Measurements from ENCODE around the gene MIER2.
A peak's percentile ranks its signal among the peaks of the same experiment; 100 is the strongest.

Gene MIER2

GRCh38 chr19:377801-378581 lies 33.4 kb upstream of the MIER2 start:
- no peak for DNase-seq

GRCh38 chr19:376111-376470 lies 31.5 kb upstream of the MIER2 start:
- no peak for DNase-seq

GRCh38 chr19:375395-376110 lies 31.0 kb upstream of the MIER2 start:
- DNase-seq: no peak

- no peak for DNase-seq
Observed at GRCh38 chr19:374886-375235, 30.3 kb upstream of the MIER2 start.

- no peak for DNase-seq
Observed at GRCh38 chr19:374183-374885, 29.7 kb upstream of the MIER2 start.

GRCh38 chr19:373391-374182 lies 29.0 kb upstream of the MIER2 start:
- no peak for DNase-seq

GRCh38 chr19:372306-372890 lies 27.8 kb upstream of the MIER2 start:
- no peak for DNase-seq

GRCh38 chr19:371501-372168 lies 27.0 kb upstream of the MIER2 start:
- DNase-seq: no peak

- DNase-seq: no peak
Observed at GRCh38 chr19:370641-371330, 26.2 kb upstream of the MIER2 start.

GRCh38 chr19:369876-370275 lies 25.3 kb upstream of the MIER2 start:
- peak; percentile 15 for DNase-seq

- no peak for DNase-seq
Observed at GRCh38 chr19:369256-369655, 24.7 kb upstream of the MIER2 start.

GRCh38 chr19:368630-369024 lies 24.0 kb upstream of the MIER2 start:
- no peak for DNase-seq

GRCh38 chr19:367963-368629 lies 23.5 kb upstream of the MIER2 start:
- no peak for DNase-seq

GRCh38 chr19:367561-367960 lies 23.0 kb upstream of the MIER2 start:
- DNase-seq: no peak

- DNase-seq: no peak
Observed at GRCh38 chr19:366951-367350, 22.4 kb upstream of the MIER2 start.

GRCh38 chr19:366205-366783 lies 21.7 kb upstream of the MIER2 start:
- no peak for DNase-seq

GRCh38 chr19:364496-365287 lies 20.1 kb upstream of the MIER2 start:
- no peak for DNase-seq

GRCh38 chr19:362683-363082 lies 18.1 kb upstream of the MIER2 start:
- no peak for DNase-seq

GRCh38 chr19:362154-362553 lies 17.6 kb upstream of the MIER2 start:
- DNase-seq: no peak

GRCh38 chr19:359653-359925 lies 15.0 kb upstream of the MIER2 start:
- DNase-seq: peak; percentile 29
